Adrenal gland (tissue), 12 donors: ENCODE results near the gene PRICKLE4. TPM values are rescaled to one million over a fixed set of nuclear protein-coding genes. Genes with fewer than 3 reads are reported as not detected.
A peak's percentile ranks its signal among the peaks of the same experiment; 100 is the strongest.

Experiments used
- DNase-seq, 7 donors: peaks; one replicate each; pipeline ENCODE4 v3.0.0-alpha.2; 2019 to 2020
- H3K27ac ChIP-seq, 5 donors: fragments of 200-600 bp; sonication (generic) in 4 of 5; 1 replicate in 3 of 5; 2 replicates in 2 of 5; pipeline versions ENCODE4 v1.5.1 to v1.8.0; 2016 to 2020; ENCODE audit warnings: mild to moderate bottlenecking in 1 of 5
- H3K27me3 ChIP-seq: fragments of 200-600 bp; 2 replicates; pipeline ENCODE4 v1.8.0; 2021
- H3K36me3 ChIP-seq, 2 donors: fragments of 200-600 bp; replicated peaks in 1 of 2; 1 replicate in 1 of 2; 2 replicates in 1 of 2; pipeline versions ENCODE4 v1.5.1 to v1.8.0; 2018 to 2022
- H3K4me1 ChIP-seq, 2 donors: fragments of 200-600 bp; replicated peaks in 1 of 2; 1 replicate in 1 of 2; 2 replicates in 1 of 2; pipeline versions ENCODE4 v1.5.1 to v1.8.0; 2018 to 2021
- H3K4me3 ChIP-seq, 4 donors: fragments of 200-600 bp; sonication (generic) in 3 of 4; one replicate each; pipeline ENCODE4 v1.5.1; 2016 to 2018
- H3K9me3 ChIP-seq, 3 donors: fragments of 200-600 bp; sonication (generic) in 1 of 3; replicated peaks in 1 of 3; 1 replicate in 2 of 3; 2 replicates in 1 of 3; pipeline versions ENCODE4 v1.5.1 to v1.8.0; 2016 to 2021
- CTCF ChIP-seq, 6 experiments: fragments of 450-650 bp in 4 of 6; fragments of 200-600 bp in 2 of 6; sonication (generic) in 1 of 6; IDR thresholded peaks; 1 replicate in 5 of 6; 2 replicates in 1 of 6; pipeline versions ENCODE4 v1.5.1 to v1.8.0; 2016 to 2021; ENCODE audit warnings: antibody characterized with exemption in 6 of 6, mild to moderate bottlenecking in 2 of 6, moderate library complexity in 1 of 6
- POLR2A ChIP-seq, 2 donors: fragments of 450-650 bp; IDR thresholded peaks; one replicate each; pipeline ENCODE4 v1.6.1; 2017; ENCODE audit warnings: antibody characterized with exemption in 2 of 2, mild to moderate bottlenecking in 2 of 2, moderate library complexity in 1 of 2
- WGBS, 4 donors: extraction: QIAGEN DNeasy Blood & Tissue Kit in 2 of 4; methylation state at CpG; one replicate each; pipeline versions ENCODE4 v1.1.5 to v1.1.7; 2013 to 2017; 5-methylcytosine and 5-hydroxymethylcytosine counted together
- intact Hi-C, 2 donors: fragments of 100-400 bp; cut with DNase I; formaldehyde crosslinking; loops; one replicate each; pipeline versions ENCODE4 v1.14.1 to v1.15.0; 2022 to 2023
- polyA plus RNA-seq, 3 donors: library from polyadenylated mRNA; stranded (reverse); fragments of 200-250 nt in 2 of 3; fragments of 350-450 nt in 1 of 3; fragmentation: Illumina TruSeq in 1 of 3; extraction: RNeasy Lipid Tissue Mini Kit (QIAGEN cat#74804) in 1 of 3; gene quantifications; one replicate each; pipeline ENCODE4 v1.2.3, GENCODE V29; 2013 to 2014
- total RNA-seq, 9 donors: library from RNA; depleted of rRNA in 4 of 9; stranded (reverse); fragments of >200 nt in 4 of 9; fragments of 120-200 nt in 1 of 9; fragmentation: NEBNext Ultra II Directional in 1 of 9; extraction: Animal tissue kit (Norgen Biotek cat#: 25700) in 1 of 9; gene quantifications; one replicate each; pipeline versions ENCODE4 v1.1.0 to v1.2.4, GENCODE V29; 2013 to 2023
- donor health status: healthy with polysubstance abuse.
- donor health status: Bipolar disorder and iron deficiency.
- donor health status: DM: yes; HTN: yes; CAD: no.
- donor health status: DM: no; HTN: no; CAD: no.
- donor health status: DM: no; HTN: no; CAD: no.
- donor health status: DM: yes; HTN: yes; CAD: no.

Gene PRICKLE4
- total and polyA plus RNA-seq, 12 donors: 0.28 to 7.1 (median 3.8) TPM; not detected in 2

- WGBS, 4 donors: 71 to 81% (median 77%) methylated on average over 3 of the region's 3 CpGs
- peak in 1 of 7 donors; percentile 17 for DNase-seq
- Histone ChIP-seq H3K9me3 (no peaks in the 10 kb centered on the region), H3K4me3 (no peak overlapping the region), H3K36me3 (peaks cover 0 to 38% of the 10 kb centered on the region in 2 donors), H3K27me3 (no peaks in the 10 kb centered on the region), H3K4me1 (peaks cover 14 to 21% of the 10 kb centered on the region in 2 donors), H3K27ac (no peak overlapping the region)
- intact Hi-C loops: loop anchor here (10.0 kb wide), 1 partner anchor 145 kb away; no protein-coding TSS in a partner anchor
- TF ChIP-seq POLR2A (IDR thresholded peaks at IDR 0.05) (no peak), CTCF (IDR thresholded peaks at IDR 0.05) (no peak)
These were observed 8.8 kb downstream of the PRICKLE4 start for GRCh38 chr6:41789390-41789724.

GRCh38 chr6:41790045-41790444 is 9.5 kb downstream of the PRICKLE4 start:
- Histone ChIP-seq H3K4me1 (peaks cover 14 to 21% of the 10 kb centered on the region in 2 donors), H3K9me3 (no peaks in the 10 kb centered on the region), H3K4me3 (no peak overlapping the region), H3K36me3 (peaks cover 0 to 38% of the 10 kb centered on the region in 2 donors), H3K27me3 (no peaks in the 10 kb centered on the region), H3K27ac (no peak overlapping the region)
- peak in 1 of 7 donors; percentile 21 for DNase-seq
- intact Hi-C loops: no loop called here
- TF ChIP-seq POLR2A (IDR thresholded peaks at IDR 0.05): no peak
- WGBS, 4 donors: 93 to 100% (median 98%) methylated on average over 1 of the region's 1 CpG

DNA sequence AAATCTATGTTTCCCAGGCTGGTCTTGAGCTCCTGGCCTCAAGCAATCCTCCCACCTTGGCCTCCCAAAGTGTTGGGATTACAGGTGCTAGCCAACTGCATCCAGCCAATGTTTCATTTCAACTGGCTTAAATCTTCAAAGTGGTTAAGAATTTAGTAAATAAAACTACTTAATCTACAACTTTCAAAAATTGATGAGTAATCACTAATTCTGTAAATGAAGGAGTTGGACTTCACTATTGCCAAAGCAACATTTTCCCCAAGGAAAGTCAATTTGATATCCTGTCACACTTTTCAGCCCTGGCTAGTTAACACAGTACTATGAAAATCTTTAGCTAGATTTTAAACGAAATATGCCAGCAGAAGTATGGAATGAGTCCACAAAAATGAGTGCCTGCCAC is 10.7 kb downstream of the PRICKLE4 start:
- H3K4me3 ChIP-seq: no peak overlapping the region
- no peaks in the 10 kb centered on the region for H3K27me3 ChIP-seq
- no peak for TF ChIP-seq CTCF (IDR thresholded peaks at IDR 0.05)
- TF ChIP-seq POLR2A (IDR thresholded peaks at IDR 0.05): no peak
- 67 to 84% (median 78%) methylated on average over 1 of the region's 1 CpG for whole genome bisulfite sequencing, 4 donors
- intact Hi-C loops: no loop called here
- no peak overlapping the region for H3K27ac ChIP-seq
- peak in 1 of 7 donors; percentile 28 for DNase-seq
- H3K9me3 ChIP-seq: no peaks in the 10 kb centered on the region
- H3K36me3 ChIP-seq: peaks cover 0 to 38% of the 10 kb centered on the region in 2 donors
- H3K4me1 ChIP-seq: peaks cover 6 to 9% of the 10 kb centered on the region in 2 donors

- TF ChIP-seq CTCF (IDR thresholded peaks at IDR 0.05) (no peak), POLR2A (IDR thresholded peaks at IDR 0.05) (no peak)
- Histone ChIP-seq H3K36me3 (peaks cover 0 to 38% of the 10 kb centered on the region in 2 donors), H3K4me1 (peaks cover 5 to 9% of the 10 kb centered on the region in 2 donors), H3K27me3 (no peaks in the 10 kb centered on the region), H3K27ac (no peak overlapping the region), H3K4me3 (no peak overlapping the region), H3K9me3 (no peaks in the 10 kb centered on the region)
- 89 to 96% (median 91%) methylated on average over 4 of the region's 4 CpGs for WGBS, 4 donors
- intact Hi-C loops: no loop called here
- DNase-seq: peak in 1 of 7 donors; percentile 34
These were observed 11.4 kb downstream of the PRICKLE4 start for GRCh38 chr6:41791984-41792383.

- Histone ChIP-seq H3K9me3 (no peaks in the 10 kb centered on the region), H3K27me3 (no peaks in the 10 kb centered on the region), H3K4me3 (no peak overlapping the region), H3K4me1 (no peaks in the 10 kb centered on the region), H3K36me3 (peaks cover 0 to 17% of the 10 kb centered on the region in 2 donors), H3K27ac (no peak overlapping the region)
- DNase-seq: no peak
- intact Hi-C loops: no loop called here
- TF ChIP-seq CTCF (IDR thresholded peaks at IDR 0.05) (no peak), POLR2A (IDR thresholded peaks at IDR 0.05) (no peak)
- 83 to 100% (median 91%) methylated on average over 2 of the region's 2 CpGs for WGBS, 4 donors
These were observed 15.9 kb downstream of the PRICKLE4 start for GRCh38 chr6:41796474-41796873.
